Testis (tissue), 2 donors: ENCODE data around the gene SOX18.

ENCODE experiments used
- CTCF ChIP-seq, 3 experiments: fragments of 450-650 bp in 2 of 3; fragments of 200-600 bp in 1 of 3; sonication (generic) in 1 of 3; IDR thresholded peaks; one replicate each; pipeline ENCODE4 v1.5.1; 2016 to 2019; ENCODE audit warnings: antibody characterized with exemption in 3 of 3, mild to moderate bottlenecking in 2 of 3, moderate library complexity in 1 of 3
- POLR2A ChIP-seq: fragments of 450-650 bp; IDR thresholded peaks from one replicate; pipeline ENCODE4 v1.6.1; 2017; ENCODE audit warnings: antibody characterized with exemption, mild to moderate bottlenecking, moderate library complexity

GRCh38 chr20:64047046-64047389 is 2.4 kb downstream of the SOX18 start:
- no peak for TF ChIP-seq CTCF (IDR thresholded peaks at IDR 0.05)
- TF ChIP-seq POLR2A = no peak
